ENCODE measurements around the gene HLA-DPA1. TPM values are rescaled to one million over a fixed set of nuclear protein-coding genes. Genes with fewer than 3 reads are reported as not detected.

HLA-DPA1 gene
- total RNA-seq, 1 experiment from 2014 or later = not detected

DNA sequence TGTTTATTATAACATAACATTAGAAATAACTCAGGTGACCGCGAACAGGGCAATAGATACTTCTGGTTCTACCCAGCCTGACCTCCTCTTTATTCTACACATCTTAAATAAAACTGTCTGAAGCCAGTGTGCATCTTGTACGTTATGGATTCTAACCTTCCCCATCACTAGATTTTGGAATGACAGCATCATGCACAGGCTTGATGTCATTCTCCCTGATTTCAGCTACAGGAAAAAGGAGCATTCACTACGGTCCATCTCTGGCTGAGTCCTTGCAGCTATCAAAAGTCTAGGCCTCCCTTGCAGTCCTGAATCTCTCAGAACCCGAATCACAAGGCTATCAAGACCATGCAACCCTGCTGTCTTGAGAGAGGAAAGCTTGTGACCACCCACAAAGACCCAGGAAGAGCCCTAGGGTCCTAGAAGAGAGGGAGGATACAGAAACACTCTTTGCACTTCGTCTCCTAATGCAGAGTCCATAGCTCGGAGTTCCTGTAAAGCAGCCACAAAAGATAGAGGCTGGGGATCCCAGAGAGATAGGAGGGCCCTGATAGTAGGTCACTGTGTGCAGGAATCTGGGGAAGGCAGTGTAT lies 845 bp downstream of the HLA-DPA1 start:
- TF ChIP-seq EZH2 (IDR thresholded peaks at IDR 0.05; ENCODE audit: low read depth) (no peak), CTCF (conservative IDR thresholded peaks at IDR 0.05) (no peak)
- CTCF ChIA-PET = no interaction called here
- H3K4me1 ChIP-seq (replicated peaks; ENCODE audit: insufficient read depth) = no peaks in the 10 kb centered on the region
- H3F3A ChIP-seq (ENCODE audit: insufficient read depth, low read depth) = no peaks in the 10 kb centered on the region
- intact Hi-C loops (cut with micrococcal nuclease; ENCODE audit: unreplicated experiment) = no loop called here
- H3K4me3 ChIP-seq = no peak overlapping the region
- no peaks in the 10 kb centered on the region for H3K79me2 ChIP-seq (ENCODE audit: low read depth)
- H2AFZ ChIP-seq = no peak overlapping the region
- H3K27me3 ChIP-seq (ENCODE audit: insufficient read depth, low read depth) = peaks cover 72% of the 10 kb centered on the region
- H3K36me3 ChIP-seq (ENCODE audit: low read depth) = no peaks in the 10 kb centered on the region
- H4K20me1 ChIP-seq (ENCODE audit: insufficient read depth) = no peaks in the 10 kb centered on the region
- POLR2A ChIA-PET (ENCODE audit: unreplicated experiment) = no interaction called here
- no TSS peak for BruUV-seq (replicated peaks)
- no peaks in the 10 kb centered on the region for H3K9me2 ChIP-seq (ENCODE audit: insufficient read depth)
- H3K4me2 ChIP-seq = no peak overlapping the region
- H3K27ac ChIP-seq = no peak overlapping the region
- H3K9me3 ChIP-seq (ENCODE audit: insufficient read depth, low read depth) = no peaks in the 10 kb centered on the region
- DNase-seq = no peak

DNA sequence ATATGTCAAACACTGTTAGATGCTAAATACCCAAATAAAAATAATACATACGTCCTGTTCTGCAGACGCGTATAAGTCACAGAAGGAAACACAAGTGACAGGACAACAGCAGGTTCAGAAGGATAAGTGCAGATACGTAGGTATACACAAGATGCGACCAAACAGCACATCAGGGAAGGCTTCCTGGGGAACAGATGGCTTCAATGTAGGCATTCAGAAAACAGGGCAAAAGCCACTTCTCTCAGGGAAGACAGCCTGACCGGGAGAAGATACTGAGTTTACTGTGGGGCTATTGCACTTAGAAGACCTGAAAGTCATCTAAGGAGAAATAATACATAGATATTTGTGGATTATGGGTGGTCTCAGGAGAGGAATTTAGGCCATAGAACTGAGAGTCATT lies 1.9 kb downstream of the HLA-DPA1 start:
- intact Hi-C loops (cut with micrococcal nuclease; ENCODE audit: unreplicated experiment) = no loop called here
- Histone ChIP-seq H3F3A (ENCODE audit: insufficient read depth, low read depth) (no peaks in the 10 kb centered on the region), H3K9me2 (ENCODE audit: insufficient read depth) (no peaks in the 10 kb centered on the region), H3K4me2 (no peak overlapping the region), H3K36me3 (ENCODE audit: low read depth) (no peaks in the 10 kb centered on the region), H3K27ac (no peak overlapping the region), H3K4me3 (no peak overlapping the region), H4K20me1 (ENCODE audit: insufficient read depth) (no peaks in the 10 kb centered on the region), H3K9me3 (ENCODE audit: insufficient read depth, low read depth) (no peaks in the 10 kb centered on the region), H3K79me2 (ENCODE audit: low read depth) (no peaks in the 10 kb centered on the region), H3K27me3 (ENCODE audit: insufficient read depth, low read depth) (peaks cover 72% of the 10 kb centered on the region), H2AFZ (no peak overlapping the region), H3K4me1 (replicated peaks; ENCODE audit: insufficient read depth) (no peaks in the 10 kb centered on the region)
- ChIA-PET POLR2A (ENCODE audit: unreplicated experiment) (no interaction called here), CTCF (no interaction called here)
- BruUV-seq (replicated peaks) = no TSS peak
- TF ChIP-seq EZH2 (IDR thresholded peaks at IDR 0.05; ENCODE audit: low read depth) = no peak
- TF ChIP-seq CTCF (conservative IDR thresholded peaks at IDR 0.05) = no peak
- no peak for DNase-seq

DNA sequence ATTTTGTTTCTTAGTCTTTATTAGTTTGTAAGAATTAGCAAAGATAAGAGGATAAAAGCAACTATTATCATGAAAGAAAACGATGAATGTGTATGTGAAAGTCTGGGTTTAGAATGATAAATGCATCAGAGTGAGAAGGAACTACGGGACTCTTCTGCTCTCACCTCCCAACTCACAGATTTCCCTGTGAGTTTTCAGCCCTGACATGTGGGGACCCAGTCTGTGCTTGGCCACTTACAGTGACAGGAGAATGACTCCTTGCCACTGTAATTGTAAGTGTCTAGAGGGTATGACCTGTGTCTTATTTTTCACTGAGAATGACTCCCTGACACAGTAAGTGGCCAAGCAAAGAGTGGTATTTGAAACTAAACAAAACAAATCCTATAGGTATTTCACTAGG lies 2.5 kb downstream of the HLA-DPA1 start:
- H2AFZ ChIP-seq = no peak overlapping the region
- ChIA-PET CTCF (no interaction called here), POLR2A (ENCODE audit: unreplicated experiment) (no interaction called here)
- no peaks in the 10 kb centered on the region for H3K4me1 ChIP-seq (replicated peaks; ENCODE audit: insufficient read depth)
- peaks cover 66% of the 10 kb centered on the region for H3K27me3 ChIP-seq (ENCODE audit: insufficient read depth, low read depth)
- no peak for DNase-seq
- no peak for TF ChIP-seq EZH2 (IDR thresholded peaks at IDR 0.05; ENCODE audit: low read depth)
- no peak for TF ChIP-seq CTCF (conservative IDR thresholded peaks at IDR 0.05)
- intact Hi-C loops (cut with micrococcal nuclease; ENCODE audit: unreplicated experiment) = no loop called here
- no peak overlapping the region for H3K4me3 ChIP-seq
- no peaks in the 10 kb centered on the region for H3K9me3 ChIP-seq (ENCODE audit: insufficient read depth, low read depth)
- H4K20me1 ChIP-seq (ENCODE audit: insufficient read depth) = no peaks in the 10 kb centered on the region
- BruUV-seq (replicated peaks) = no TSS peak
- H3K27ac ChIP-seq = no peak overlapping the region
- H3F3A ChIP-seq (ENCODE audit: insufficient read depth, low read depth) = no peaks in the 10 kb centered on the region
- no peaks in the 10 kb centered on the region for H3K9me2 ChIP-seq (ENCODE audit: insufficient read depth)
- no peak overlapping the region for H3K4me2 ChIP-seq
- no peaks in the 10 kb centered on the region for H3K79me2 ChIP-seq (ENCODE audit: low read depth)
- no peaks in the 10 kb centered on the region for H3K36me3 ChIP-seq (ENCODE audit: low read depth)

Measured in PC-9 (cell line).